Lower leg skin (tissue), 3 donors: ENCODE data around the gene CALN1.

Experiments
- CTCF ChIP-seq, 3 donors: fragments of 450-650 bp; IDR thresholded peaks; one replicate each; pipeline ENCODE4 v1.5.1; 2016; ENCODE audit warnings: antibody characterized with exemption in 3 of 3, mild to moderate bottlenecking in 3 of 3, moderate library complexity in 2 of 3
- POLR2A ChIP-seq, 2 donors: fragments of 450-650 bp; IDR thresholded peaks; one replicate each; pipeline ENCODE4 v1.6.1; 2016 to 2017; ENCODE audit warnings: antibody characterized with exemption in 2 of 2, mild to moderate bottlenecking in 1 of 2, moderate library complexity in 1 of 2

- TF ChIP-seq POLR2A (IDR thresholded peaks at IDR 0.05), result no peak
- TF ChIP-seq CTCF (IDR thresholded peaks at IDR 0.05), result no peak
Measured at GRCh38 chr7:72176875-72177274, 235.3 kb downstream of the CALN1 start.
